Peyer's patch (tissue), 4 donors: ENCODE measurements around the gene ZBTB42.

ENCODE experiments used
- POLR2A ChIP-seq, 2 donors: fragments of 450-650 bp; IDR thresholded peaks; one replicate each; pipeline ENCODE4 v1.5.1; 2017; ENCODE audit warnings: antibody characterized with exemption in 2 of 2, mild to moderate bottlenecking in 2 of 2, moderate library complexity in 2 of 2
- TF ChIP-seq, protein P1 (sequence below), 6 experiments: fragments of 450-650 bp in 4 of 6; fragments of 200-600 bp in 2 of 6; sonication (generic) in 1 of 6; IDR thresholded peaks; one replicate each; pipeline ENCODE4 v1.5.1; 2017 to 2019; ENCODE audit warnings: antibody characterized with exemption in 6 of 6, mild to moderate bottlenecking in 3 of 6, moderate library complexity in 1 of 6

GRCh38 chr14:104817930-104818713, 17.2 kb downstream of the ZBTB42 start:
- TF ChIP-seq, protein P1, sequence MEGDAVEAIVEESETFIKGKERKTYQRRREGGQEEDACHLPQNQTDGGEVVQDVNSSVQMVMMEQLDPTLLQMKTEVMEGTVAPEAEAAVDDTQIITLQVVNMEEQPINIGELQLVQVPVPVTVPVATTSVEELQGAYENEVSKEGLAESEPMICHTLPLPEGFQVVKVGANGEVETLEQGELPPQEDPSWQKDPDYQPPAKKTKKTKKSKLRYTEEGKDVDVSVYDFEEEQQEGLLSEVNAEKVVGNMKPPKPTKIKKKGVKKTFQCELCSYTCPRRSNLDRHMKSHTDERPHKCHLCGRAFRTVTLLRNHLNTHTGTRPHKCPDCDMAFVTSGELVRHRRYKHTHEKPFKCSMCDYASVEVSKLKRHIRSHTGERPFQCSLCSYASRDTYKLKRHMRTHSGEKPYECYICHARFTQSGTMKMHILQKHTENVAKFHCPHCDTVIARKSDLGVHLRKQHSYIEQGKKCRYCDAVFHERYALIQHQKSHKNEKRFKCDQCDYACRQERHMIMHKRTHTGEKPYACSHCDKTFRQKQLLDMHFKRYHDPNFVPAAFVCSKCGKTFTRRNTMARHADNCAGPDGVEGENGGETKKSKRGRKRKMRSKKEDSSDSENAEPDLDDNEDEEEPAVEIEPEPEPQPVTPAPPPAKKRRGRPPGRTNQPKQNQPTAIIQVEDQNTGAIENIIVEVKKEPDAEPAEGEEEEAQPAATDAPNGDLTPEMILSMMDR (IDR thresholded peaks at IDR 0.05), result no peak
- no peak for TF ChIP-seq POLR2A (IDR thresholded peaks at IDR 0.05)
